GM03348 (cell line): Measurements from ENCODE around the gene PCDH9.

Experiments
- DNase-seq: peaks from one replicate; pipeline ENCODE4 v3.0.0; 2012; ENCODE audit warnings: low spot score

The PCDH9 gene

GRCh38 chr13:66565279-66565678 is 664.9 kb downstream of the PCDH9 start:
- DNase-seq = no peak

- no peak for DNase-seq
These were observed 667.1 kb downstream of the PCDH9 start for GRCh38 chr13:66563076-66563475.

GRCh38 chr13:66562054-66562453 is 668.1 kb downstream of the PCDH9 start:
- no peak for DNase-seq

GRCh38 chr13:66560991-66561390 is 669.1 kb downstream of the PCDH9 start:
- DNase-seq = no peak

GRCh38 chr13:66560189-66560588 is 669.9 kb downstream of the PCDH9 start:
- no peak for DNase-seq

GRCh38 chr13:66559093-66559492 is 671.0 kb downstream of the PCDH9 start:
- no peak for DNase-seq

DNA sequence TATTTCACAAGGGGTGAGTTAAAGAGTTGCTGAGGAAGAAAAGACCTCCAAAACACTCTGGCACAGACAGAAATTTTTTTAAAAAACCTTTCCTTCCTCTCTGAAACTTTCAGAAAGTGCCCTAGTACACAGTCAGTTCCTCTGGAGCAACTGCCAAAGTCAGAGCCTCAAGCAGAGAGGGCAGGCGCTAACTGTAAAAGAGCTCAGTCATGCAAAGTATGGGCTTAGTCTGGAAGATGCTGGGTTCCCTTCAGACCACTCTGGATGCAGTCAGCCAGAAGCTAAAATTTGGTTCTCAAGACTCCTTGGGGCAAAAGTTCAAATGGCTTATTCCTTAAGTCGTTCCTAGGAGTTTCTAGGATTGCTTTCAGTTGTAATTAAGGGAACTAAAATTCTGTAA is 671.6 kb downstream of the PCDH9 start:
- DNase-seq = no peak

- DNase-seq = no peak
These were observed 672.8 kb downstream of the PCDH9 start for GRCh38 chr13:66557357-66557756.

GRCh38 chr13:66556306-66556705 is 673.8 kb downstream of the PCDH9 start:
- peak; percentile 21 for DNase-seq

- peak; percentile 15 for DNase-seq
These were observed 676.7 kb downstream of the PCDH9 start for GRCh38 chr13:66553391-66553790.

DNA sequence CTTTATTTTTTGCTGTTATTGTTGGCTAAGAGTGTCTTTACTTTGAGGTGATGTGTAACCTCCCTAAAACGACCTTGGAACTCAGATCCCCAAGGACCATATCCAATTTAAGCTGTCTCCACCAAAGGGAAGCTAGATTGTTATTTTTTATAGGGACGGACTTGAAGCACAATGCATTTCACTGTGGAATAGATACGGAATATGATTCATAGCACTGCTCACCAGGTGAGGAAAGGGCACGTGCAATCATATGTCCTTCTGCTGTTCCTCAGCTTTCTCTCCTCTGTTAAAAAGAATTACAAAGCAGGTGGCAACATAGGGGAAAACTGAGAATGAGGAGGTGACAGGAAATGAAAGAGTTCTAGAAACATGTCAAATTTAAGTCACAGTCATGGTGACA is 679.0 kb downstream of the PCDH9 start:
- DNase-seq = no peak

GRCh38 chr13:66547685-66548084 is 682.5 kb downstream of the PCDH9 start:
- DNase-seq = no peak

GRCh38 chr13:66546534-66547379 is 683.4 kb downstream of the PCDH9 start:
- no peak for DNase-seq

GRCh38 chr13:66543780-66544179 is 686.4 kb downstream of the PCDH9 start:
- no peak for DNase-seq

- no peak for DNase-seq
These were observed 692.7 kb downstream of the PCDH9 start for GRCh38 chr13:66537417-66537816.

DNA sequence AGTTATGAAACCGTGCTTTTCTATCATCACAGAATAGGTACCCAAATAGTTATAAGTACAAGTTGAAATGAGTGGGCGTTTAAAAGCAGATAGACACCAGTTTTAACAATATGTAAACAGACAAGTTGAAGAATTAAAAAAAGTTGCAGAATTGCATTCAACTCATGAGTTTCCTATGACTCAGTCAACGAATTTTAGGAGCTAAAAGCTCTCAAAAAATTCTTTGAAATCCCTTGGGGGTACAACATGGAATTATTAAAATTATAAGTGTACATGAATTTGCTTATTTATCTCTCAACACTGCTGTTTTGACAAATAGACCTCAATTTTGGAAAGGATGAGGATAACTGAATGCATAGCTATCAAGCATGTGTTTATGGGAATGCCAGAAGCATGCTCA is 693.4 kb downstream of the PCDH9 start:
- no peak for DNase-seq

- DNase-seq = no peak
These were observed 695.6 kb downstream of the PCDH9 start for GRCh38 chr13:66534561-66534960.

- no peak for DNase-seq
These were observed 697.3 kb downstream of the PCDH9 start for GRCh38 chr13:66532845-66533244.

DNA sequence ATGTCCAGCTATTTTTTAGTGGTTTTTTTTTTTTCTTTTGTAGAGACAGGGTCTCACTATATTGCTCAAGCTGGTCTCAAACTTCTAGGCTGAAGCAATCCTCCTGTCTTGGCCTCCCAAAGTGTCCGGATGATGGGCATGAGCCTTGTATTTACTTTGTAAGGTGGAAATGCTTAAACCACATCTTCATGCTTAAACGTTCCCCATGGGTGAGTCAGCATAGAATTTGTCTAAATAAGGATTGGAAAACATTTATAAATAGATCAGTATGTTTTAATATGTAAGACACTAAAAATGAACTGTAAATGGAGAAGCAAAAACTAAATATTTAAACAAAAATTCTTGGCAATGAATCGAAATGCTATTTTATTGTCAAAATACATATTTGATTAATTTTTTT is 698.0 kb downstream of the PCDH9 start:
- DNase-seq = peak; percentile 7

GRCh38 chr13:66530686-66531085 is 699.5 kb downstream of the PCDH9 start:
- no peak for DNase-seq

DNA sequence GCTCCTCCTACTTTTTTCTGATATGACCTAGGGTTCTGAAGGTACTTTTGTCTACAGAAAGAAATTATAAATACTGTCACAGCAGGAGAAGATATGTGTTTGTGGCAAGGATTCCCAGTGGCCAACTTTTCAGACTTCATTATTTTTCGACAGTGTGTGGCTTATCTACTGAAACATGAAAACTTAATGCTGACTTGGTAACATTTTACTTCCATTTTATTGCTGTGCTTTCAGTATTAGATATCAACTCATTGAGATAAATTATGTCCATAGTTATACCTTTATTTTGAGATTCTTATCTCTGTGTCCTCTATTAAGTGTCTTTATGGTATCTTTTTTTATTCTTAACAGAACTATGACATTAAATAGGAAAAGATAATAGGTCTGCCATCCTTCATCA is 700.0 kb downstream of the PCDH9 start:
- DNase-seq = no peak

GRCh38 chr13:66528944-66529576 is 701.1 kb downstream of the PCDH9 start:
- no peak for DNase-seq

- no peak for DNase-seq
These were observed 702.0 kb downstream of the PCDH9 start for GRCh38 chr13:66528180-66528579.
